ENCODE data around the gene STXBP1.

DNA sequence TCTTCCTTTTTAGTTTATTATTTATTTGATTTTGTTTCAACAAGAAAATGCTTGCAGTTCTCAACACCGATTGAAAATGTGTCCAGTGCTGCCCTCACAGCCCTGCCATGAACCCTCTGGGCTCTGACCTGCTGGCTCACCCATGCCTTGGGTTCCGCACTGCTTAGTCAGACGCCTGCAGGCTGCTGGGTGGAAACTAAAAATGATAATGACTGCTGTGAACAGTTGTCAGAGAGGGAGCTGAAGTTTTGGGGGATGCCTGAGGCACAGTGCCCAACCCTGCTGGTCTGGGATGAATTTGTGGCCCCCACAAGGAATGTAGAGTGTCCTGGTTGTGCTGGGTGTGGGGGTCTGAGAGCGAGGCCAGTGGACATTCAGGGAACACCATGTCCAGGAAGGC, 72.5 kb downstream of the STXBP1 start:
- TF ChIP-seq POLR2A (IDR thresholded peaks at IDR 0.05), result no peak
- TF ChIP-seq, protein P1, sequence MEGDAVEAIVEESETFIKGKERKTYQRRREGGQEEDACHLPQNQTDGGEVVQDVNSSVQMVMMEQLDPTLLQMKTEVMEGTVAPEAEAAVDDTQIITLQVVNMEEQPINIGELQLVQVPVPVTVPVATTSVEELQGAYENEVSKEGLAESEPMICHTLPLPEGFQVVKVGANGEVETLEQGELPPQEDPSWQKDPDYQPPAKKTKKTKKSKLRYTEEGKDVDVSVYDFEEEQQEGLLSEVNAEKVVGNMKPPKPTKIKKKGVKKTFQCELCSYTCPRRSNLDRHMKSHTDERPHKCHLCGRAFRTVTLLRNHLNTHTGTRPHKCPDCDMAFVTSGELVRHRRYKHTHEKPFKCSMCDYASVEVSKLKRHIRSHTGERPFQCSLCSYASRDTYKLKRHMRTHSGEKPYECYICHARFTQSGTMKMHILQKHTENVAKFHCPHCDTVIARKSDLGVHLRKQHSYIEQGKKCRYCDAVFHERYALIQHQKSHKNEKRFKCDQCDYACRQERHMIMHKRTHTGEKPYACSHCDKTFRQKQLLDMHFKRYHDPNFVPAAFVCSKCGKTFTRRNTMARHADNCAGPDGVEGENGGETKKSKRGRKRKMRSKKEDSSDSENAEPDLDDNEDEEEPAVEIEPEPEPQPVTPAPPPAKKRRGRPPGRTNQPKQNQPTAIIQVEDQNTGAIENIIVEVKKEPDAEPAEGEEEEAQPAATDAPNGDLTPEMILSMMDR (IDR thresholded peaks at IDR 0.05), result no peak
- no peak for TF ChIP-seq POLR2AphosphoS5 (IDR thresholded peaks at IDR 0.05)
